Right lobe of liver (tissue), 6 donors: ENCODE data around the gene SV2C. TPM values are rescaled to one million over a fixed set of nuclear protein-coding genes. Genes with fewer than 3 reads are reported as not detected.
"Not testable (repeated sequence)": the region's sequence is repeated elsewhere in the genome, so short reads cannot be mapped to it uniquely, and the experiment has no call there.

Source experiments
- ATAC-seq, 4 donors: fragments of 200-7000 bp; cut with Tn5 transposase; one replicate each; pipeline ENCODE4 v1.9.1; 2020; ENCODE audit warnings: mild to moderate bottlenecking in 4 of 4, moderate library complexity in 4 of 4
- DNase-seq, 3 donors: peaks; one replicate each; pipeline ENCODE4 v3.0.0-alpha.2; 2020
- H3K27ac ChIP-seq, 3 donors: fragments of 200-600 bp; one replicate each; pipeline ENCODE4 v1.8.0; 2022
- H3K27me3 ChIP-seq, 2 donors: fragments of 200-600 bp; one replicate each; pipeline ENCODE4 v1.8.0; 2022
- H3K36me3 ChIP-seq, 4 donors: fragments of 200-600 bp; sonication (generic) in 1 of 4; one replicate each; pipeline versions ENCODE4 v1.5.1 to v1.8.0; 2017 to 2022; ENCODE audit warnings: control low read depth in 1 of 4
- H3K4me1 ChIP-seq, 4 donors: fragments of 200-600 bp; sonication (generic) in 1 of 4; one replicate each; pipeline versions ENCODE4 v1.5.1 to v1.8.0; 2017 to 2022; ENCODE audit warnings: control low read depth in 1 of 4
- H3K4me3 ChIP-seq, 3 donors: fragments of 200-600 bp; one replicate each; pipeline ENCODE4 v1.8.0; 2022
- H3K9me3 ChIP-seq, 4 donors: fragments of 200-600 bp; sonication (generic) in 1 of 4; one replicate each; pipeline versions ENCODE4 v1.5.1 to v1.8.0; 2017 to 2022; ENCODE audit warnings: control low read depth in 1 of 4
- CTCF ChIP-seq, 4 donors: fragments of 200-600 bp in 3 of 4; fragments of 450-650 bp in 1 of 4; IDR thresholded peaks; one replicate each; pipeline versions ENCODE4 v1.5.1 to v1.8.0; 2016 to 2022; ENCODE audit warnings: antibody characterized with exemption in 4 of 4, mild to moderate bottlenecking in 2 of 4
- POLR2A ChIP-seq: fragments of 450-650 bp; IDR thresholded peaks from one replicate; pipeline ENCODE4 v1.6.1; 2017; ENCODE audit warnings: antibody characterized with exemption, mild to moderate bottlenecking
- WGBS: methylation state at CpG from one replicate; pipeline ENCODE4 v1.1.6; 2018; ENCODE audit warnings: low coverage, low lambda C conversion rate; ENCODE audit not compliant: insufficient coverage; ENCODE audit errors: missing lambda C conversion rate; 5-methylcytosine and 5-hydroxymethylcytosine counted together
- intact Hi-C, 2 donors: fragments of 100-400 bp; cut with DNase I; formaldehyde crosslinking; loops; one replicate each; pipeline versions ENCODE4 v1.11.2 to v1.14.1; 2022
- total RNA-seq, 6 experiments: library from RNA; depleted of rRNA in 2 of 6; stranded (reverse); fragments of >200 nt in 2 of 6; fragmentation: NEBNext Ultra II Directional in 3 of 6; extraction: Animal tissue kit (Norgen Biotek cat#: 25700) in 3 of 6; gene quantifications; one replicate each; pipeline versions ENCODE4 v1.1.0 to v1.2.4, GENCODE V29; 2016 to 2023
- donor health status: DM: no; HTN: yes; CAD: no.
- donor health status: DM: no; HTN: no; CAD: no.
- donor health status: DM: no; HTN: no; CAD: no.
- donor health status: DM: no; HTN: yes; CAD: no.
- donor health status: DM: no; HTN: yes; CAD: no.

SV2C gene
- total RNA-seq, 6 experiments from 2014 or later = under 0.01 to 0.05 (median 0.01) TPM; not detected in 2

- ATAC-seq (no peak), DNase-seq (no peak)
- no peak overlapping the region for H3K27ac ChIP-seq
- no peaks in the 10 kb centered on the region for H3K9me3 ChIP-seq
- no peaks in the 10 kb centered on the region for H3K36me3 ChIP-seq
- no peak overlapping the region for H3K4me3 ChIP-seq
- peaks cover 0 to 15% (median 0%) of the 10 kb centered on the region in 4 donors for H3K4me1 ChIP-seq
- TF ChIP-seq CTCF (IDR thresholded peaks at IDR 0.05) (no peak), POLR2A (no peak)
- 10% methylated on average over 14 of the region's 74 CpGs for WGBS
- H3K27me3 ChIP-seq = peaks cover 6 to 11% of the 10 kb centered on the region in 2 donors
- intact Hi-C loops = no loop called here
Observed at GRCh38 chr5:76084496-76085242, 1.5 kb downstream of the SV2C start.

- Histone ChIP-seq H3K4me3 (no peak overlapping the region), H3K27ac (no peak overlapping the region), H3K4me1 (peaks cover 0 to 15% (median 0%) of the 10 kb centered on the region in 4 donors), H3K36me3 (no peaks in the 10 kb centered on the region), H3K27me3 (peaks cover 6 to 11% of the 10 kb centered on the region in 2 donors), H3K9me3 (no peaks in the 10 kb centered on the region)
- no peak for ATAC-seq
- TF ChIP-seq CTCF (IDR thresholded peaks at IDR 0.05) = no peak
- TF ChIP-seq POLR2A = no peak
- DNase-seq = no peak
- intact Hi-C loops = no loop called here
- WGBS = 31% methylated on average over 7 of the region's 7 CpGs
Observed at GRCh38 chr5:76085243-76085579, 2.0 kb downstream of the SV2C start.

GRCh38 chr5:76086095-76086494, 2.9 kb downstream of the SV2C start:
- H3K27me3 ChIP-seq = peaks cover 6 to 11% of the 10 kb centered on the region in 2 donors
- H3K4me1 ChIP-seq = peaks cover 0 to 15% (median 0%) of the 10 kb centered on the region in 4 donors
- H3K27ac ChIP-seq = no peak overlapping the region
- intact Hi-C loops = no loop called here
- H3K9me3 ChIP-seq = no peaks in the 10 kb centered on the region
- no peaks in the 10 kb centered on the region for H3K36me3 ChIP-seq
- TF ChIP-seq CTCF (IDR thresholded peaks at IDR 0.05) (no peak), POLR2A (no peak)
- DNase-seq = no peak
- no peak overlapping the region for H3K4me3 ChIP-seq
- 61% methylated on average over 4 of the region's 4 CpGs for WGBS
- ATAC-seq = no peak

- H3K27me3 ChIP-seq, H3K36me3 ChIP-seq, H3K4me3 ChIP-seq, intact Hi-C loops, DNase-seq, H3K9me3 ChIP-seq, ATAC-seq, H3K4me1 ChIP-seq, H3K27ac ChIP-seq: not testable (repeated sequence)
- WGBS = 78% methylated on average over 2 of the region's 2 CpGs
Observed at GRCh38 chr5:76089156-76089555, 6.0 kb downstream of the SV2C start.

GRCh38 chr5:76091351-76091750, 8.2 kb downstream of the SV2C start:
- Histone ChIP-seq H3K27ac (no peak overlapping the region), H3K4me3 (no peak overlapping the region), H3K27me3 (peaks cover 3 to 6% of the 10 kb centered on the region in 2 donors), H3K36me3 (no peaks in the 10 kb centered on the region), H3K4me1 (no peaks in the 10 kb centered on the region), H3K9me3 (no peaks in the 10 kb centered on the region)
- no peak for TF ChIP-seq CTCF (IDR thresholded peaks at IDR 0.05)
- TF ChIP-seq POLR2A = no peak
- intact Hi-C loops = no loop called here
- no peak for DNase-seq
- 70% methylated on average over 1 of the region's 1 CpG for WGBS
- no peak for ATAC-seq
